NCI-H1417 treated with DMSO at 0.1 percent for 48 hours (cell line): Measurements from ENCODE around the gene EPB41L2.

Source experiments
- DNase-seq: peaks from one replicate; lab custom pipeline; 2025; lab: John Stamatoyannopoulos, UW

The EPB41L2 gene

DNA sequence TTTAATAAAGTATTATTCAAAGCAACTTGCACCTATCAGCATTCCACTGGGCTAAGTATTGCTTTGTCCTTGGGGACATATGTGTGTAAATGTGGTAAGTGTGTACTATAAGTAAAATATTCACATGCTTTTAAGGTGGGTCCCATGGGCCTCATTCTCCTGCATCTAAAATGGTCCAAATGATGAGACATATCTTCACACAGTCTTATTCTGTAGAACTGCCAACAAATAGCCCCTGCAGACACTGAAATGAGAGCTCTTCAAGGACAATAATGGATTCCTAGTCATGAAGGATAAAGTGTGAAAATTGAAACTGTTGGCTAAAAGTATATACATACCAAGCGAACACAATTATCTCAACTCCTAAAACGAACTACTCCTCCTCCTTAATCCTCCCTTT is 154.1 kb downstream of the EPB41L2 start:
- no peak for DNase-seq

DNA sequence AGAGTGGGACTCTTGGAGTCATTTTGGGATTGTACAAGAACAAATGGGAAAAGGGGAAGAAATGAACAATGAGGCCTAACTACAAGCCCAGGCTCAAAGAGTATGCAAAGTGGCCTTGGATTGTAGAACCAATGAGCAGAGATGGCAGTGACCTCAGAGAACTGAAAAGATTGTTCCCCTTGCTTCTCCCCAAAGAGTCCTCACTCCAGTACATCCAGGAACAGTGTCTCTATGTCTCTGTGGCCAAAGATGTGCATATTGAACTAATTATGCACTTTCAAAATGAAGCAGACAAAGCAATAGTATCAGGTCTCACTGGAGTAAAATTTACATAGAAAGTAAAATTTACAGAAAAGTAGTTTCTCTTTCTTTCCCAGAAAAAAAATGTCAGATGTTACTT is 154.9 kb downstream of the EPB41L2 start:
- no peak for DNase-seq

DNA sequence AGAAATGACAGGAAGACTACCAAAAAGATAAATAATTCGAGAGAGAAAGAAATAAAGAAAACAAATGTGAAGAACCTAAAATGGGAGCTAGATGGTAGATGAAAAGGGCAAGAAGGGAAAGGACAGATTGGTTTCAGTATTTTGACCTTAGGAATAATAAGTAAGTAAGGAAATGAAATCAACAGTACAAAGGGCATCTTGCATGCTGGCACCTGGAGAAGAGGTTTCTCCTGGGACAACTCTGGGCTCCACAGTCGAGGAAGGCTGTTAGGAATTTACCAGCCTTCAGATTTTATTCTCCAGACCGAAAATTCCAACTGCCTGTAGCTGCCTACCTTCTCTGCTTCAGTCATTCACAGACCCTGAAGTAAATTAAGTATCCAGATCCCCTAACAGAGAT is 155.4 kb downstream of the EPB41L2 start:
- no peak for DNase-seq

DNA sequence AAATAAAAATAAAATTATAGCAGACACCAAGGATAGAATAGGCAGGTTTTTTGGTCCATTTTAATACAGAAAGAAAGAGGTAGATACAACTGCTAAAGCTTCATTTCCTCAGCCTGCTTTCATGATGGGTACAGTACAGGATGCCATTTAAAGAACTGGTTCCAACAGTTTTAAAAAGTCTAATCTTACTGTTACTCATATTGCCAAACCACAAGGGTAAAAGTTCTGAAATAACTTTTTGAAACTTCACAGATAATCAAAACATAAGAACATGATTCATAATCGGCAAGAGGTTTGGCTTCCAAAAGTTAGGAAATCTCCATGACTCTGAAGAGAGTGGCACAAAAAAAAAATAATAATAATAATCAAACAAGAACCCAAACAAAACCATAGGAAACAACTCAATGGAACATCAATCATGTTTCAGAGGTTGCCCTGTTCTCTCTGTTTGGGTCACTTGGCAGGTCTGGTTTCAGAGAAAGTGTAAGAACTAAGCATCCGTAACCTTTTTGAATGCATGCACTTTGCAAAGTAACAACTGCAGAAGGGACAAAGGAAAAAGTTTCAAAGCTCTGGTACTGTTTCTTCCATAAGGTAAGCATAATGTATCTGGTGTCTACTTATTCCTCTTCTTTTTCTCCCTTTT is 156.2 kb downstream of the EPB41L2 start:
- DNase-seq, result no peak

DNA sequence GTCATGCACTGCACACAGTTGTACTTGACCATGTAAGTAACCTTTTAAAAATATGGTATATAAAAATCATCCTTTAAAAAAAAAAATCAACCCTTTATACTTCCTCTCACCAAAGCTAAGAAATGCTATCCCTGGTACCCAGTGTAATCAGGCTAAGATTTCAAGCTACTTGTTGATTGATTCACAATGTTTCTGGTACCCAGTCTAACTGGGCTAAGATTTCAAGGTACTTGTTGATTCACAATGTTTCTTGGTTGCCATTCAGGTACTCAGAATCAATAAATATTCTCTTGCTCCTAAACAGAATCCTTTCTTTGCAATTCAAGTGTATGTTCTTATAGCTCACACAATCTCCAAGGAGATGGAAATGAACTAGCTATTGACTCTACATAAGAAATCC is 159.4 kb downstream of the EPB41L2 start:
- DNase-seq, result no peak

DNA sequence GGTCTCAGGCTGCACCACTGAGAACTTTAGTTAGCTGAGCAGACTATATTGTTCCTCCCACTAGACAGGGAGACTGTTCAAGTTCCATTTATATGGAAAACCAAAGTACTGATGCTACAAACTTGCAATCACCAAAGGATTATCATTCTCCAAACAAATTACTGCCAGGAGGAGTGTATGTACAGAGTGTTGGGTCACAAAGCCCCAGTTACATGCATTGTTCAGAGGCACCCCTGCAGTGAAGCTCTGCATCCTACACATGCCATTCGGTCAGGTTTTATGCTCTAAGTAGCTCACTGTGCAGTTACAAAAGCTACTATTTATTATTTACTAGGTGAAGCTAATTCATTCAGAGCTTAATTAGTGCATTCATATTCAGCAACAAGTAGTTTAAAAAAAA is 160.0 kb downstream of the EPB41L2 start:
- no peak for DNase-seq

DNA sequence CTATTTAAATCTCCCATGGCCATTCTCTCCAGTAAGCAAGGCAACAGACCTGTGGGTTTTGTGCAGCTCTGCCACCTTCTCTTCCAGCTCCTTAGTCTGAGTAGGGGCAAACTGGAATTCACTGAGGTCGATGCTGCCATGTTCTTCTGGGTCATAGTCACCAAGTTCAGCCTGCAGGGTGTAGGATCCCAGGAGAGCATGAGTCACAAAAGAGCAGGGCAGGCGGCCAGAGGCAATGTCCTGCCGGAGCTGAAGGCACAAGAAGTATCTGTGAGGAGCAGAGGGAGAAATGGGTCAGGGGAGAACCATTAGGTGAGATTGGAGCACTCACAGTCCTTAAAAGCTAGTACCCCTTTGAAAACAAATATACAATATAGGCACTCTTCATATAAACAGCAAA is 162.1 kb downstream of the EPB41L2 start:
- DNase-seq, result no peak

DNA sequence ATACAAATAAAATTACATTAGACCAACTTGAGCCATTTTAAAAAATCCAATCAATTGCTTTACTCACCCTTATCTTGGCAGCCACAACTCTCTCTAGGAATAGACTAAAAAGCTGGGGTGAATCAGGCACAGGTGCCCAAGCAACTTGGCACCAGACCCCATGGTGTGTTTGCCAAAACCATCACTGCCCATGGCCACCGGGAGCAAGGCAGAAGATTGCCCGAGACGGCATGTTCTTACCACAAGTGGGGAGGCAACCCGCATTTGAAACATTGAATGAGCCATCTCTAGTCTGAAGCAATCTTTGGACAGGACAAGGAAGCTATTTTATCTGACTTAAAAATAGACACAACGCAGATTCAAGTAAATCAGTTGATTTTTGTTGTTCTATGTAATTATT is 166.8 kb downstream of the EPB41L2 start:
- no peak for DNase-seq

DNA sequence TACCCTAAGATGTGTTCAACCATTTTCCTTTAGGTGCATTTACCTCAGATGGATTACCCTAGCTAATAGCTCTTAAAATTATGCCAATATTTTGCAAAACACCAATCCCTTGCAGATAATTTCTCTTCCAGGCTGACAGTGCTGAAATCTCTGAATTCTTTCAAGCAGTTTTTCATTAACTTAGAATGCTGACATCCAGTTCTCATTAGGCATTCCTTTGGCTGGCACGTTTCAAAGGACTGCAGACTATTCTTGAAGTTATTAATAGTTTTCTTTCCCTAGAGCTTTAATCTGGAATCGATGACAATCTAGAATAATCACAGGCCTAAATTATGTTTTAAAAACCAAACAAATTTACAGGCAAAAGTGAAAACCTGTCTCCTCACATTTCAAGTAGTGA is 167.5 kb downstream of the EPB41L2 start:
- DNase-seq, result no peak

DNA sequence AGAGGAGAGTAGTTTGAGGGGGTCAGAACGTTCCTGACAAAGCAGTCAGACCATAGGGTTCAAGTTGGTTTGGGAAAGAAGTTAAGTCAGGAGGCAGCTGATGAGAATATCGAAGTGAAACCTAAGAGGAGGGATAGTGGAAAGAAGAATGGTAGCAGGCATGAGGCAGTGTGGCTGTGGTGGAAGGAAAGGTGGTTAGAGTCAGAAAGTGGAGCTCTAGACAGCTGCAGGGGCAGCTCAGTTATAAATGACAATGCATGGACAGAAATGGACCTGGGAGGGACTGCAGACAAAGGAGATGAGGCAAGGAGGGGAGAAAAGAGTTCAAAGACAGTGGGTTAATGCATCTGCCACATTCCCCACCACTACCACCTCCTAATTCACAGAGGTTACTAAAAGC is 169.3 kb downstream of the EPB41L2 start:
- no peak for DNase-seq

DNA sequence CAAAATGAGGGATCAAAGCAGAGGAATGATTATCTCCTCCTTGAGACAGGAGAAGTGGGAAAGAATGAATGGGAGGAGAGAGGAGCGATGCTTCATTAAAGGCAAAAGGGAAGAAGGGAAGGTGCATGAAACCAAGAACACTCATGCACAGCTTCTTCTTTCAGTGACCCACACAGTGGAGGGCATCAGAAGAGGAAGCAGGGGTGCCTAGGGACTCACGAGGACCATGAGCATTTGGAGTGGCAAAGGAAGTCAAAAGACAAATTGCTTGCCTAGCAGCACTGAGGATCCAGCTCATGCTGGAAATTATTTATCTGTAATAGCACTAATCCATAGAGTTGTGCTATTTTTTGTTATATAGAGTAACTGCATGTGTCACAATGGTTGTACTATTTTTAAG is 169.8 kb downstream of the EPB41L2 start:
- no peak for DNase-seq

DNA sequence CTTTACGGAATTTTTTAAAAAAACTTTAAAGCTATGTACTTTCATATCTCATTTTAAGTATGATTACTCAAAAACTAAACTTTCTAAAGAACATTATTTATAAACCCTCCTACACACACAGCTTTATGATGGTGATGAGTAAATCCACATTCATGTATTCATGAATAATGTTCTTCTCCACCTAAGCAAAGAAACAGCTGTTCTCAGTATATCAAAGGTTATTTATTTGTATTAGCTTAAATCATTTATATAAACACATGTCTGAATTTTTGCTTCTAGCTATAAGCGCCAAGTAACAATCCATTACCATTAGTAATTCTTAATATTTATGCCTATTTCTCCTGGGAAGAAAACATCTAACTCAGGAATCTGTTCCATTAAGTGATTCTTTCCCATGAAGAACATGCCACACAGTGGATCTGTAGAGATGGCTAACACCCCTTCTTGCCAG is 172.5 kb downstream of the EPB41L2 start:
- DNase-seq, result no peak

DNA sequence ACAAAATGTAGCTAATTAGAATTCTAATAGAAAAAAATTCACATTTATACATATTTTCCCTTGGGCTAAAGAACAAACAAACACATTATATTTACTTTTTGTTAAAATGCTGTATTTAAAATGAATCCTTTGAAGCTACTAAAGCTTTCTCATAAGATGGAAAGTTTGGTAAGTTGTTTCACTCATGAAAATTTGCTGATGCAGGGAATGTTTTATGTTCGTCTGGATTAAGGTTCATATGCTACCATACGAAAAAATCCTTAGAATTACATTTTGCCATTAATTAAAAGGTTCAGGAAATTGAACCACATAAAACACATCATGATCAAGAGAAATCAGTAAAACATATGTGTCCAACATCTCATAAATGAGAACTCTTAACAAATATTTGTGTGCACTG is 173.6 kb downstream of the EPB41L2 start:
- no peak for DNase-seq

DNA sequence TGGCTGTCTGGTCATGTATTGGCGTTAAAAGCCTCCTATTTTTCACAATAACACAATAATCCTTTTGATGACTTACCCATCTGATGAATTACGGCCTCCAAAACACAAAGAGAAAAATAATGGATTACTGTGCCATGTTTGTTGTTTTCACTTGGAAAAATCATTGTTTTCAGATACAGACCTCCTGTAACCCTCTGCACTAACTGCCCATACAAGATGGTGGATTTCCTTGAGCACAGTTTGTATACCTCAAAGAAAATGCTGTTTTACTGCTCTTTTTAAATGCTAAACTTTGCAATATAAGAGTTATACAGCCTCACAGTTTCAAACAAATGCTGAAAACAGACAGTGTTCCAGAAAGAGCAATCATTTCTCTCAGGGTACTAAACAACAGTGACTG is 174.8 kb downstream of the EPB41L2 start:
- DNase-seq, result no peak

DNA sequence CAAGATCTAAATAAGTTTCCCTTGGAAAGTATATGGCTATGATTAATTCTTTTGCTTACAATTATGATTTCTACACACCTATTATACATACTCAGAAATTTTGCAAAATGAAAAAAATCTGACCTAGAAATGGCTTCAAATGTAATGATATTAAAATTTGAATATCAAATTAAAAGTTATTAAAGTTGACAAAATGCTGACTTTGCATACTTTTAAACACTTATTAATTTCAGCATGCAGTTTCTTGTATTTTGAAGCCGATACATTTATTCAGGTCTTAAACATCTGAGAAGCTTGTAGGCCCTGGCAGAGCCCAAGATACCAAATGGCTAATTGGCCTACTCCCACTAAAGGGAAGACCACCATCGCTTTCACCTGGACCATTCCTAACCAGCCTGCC is 176.1 kb downstream of the EPB41L2 start:
- no peak for DNase-seq

DNA sequence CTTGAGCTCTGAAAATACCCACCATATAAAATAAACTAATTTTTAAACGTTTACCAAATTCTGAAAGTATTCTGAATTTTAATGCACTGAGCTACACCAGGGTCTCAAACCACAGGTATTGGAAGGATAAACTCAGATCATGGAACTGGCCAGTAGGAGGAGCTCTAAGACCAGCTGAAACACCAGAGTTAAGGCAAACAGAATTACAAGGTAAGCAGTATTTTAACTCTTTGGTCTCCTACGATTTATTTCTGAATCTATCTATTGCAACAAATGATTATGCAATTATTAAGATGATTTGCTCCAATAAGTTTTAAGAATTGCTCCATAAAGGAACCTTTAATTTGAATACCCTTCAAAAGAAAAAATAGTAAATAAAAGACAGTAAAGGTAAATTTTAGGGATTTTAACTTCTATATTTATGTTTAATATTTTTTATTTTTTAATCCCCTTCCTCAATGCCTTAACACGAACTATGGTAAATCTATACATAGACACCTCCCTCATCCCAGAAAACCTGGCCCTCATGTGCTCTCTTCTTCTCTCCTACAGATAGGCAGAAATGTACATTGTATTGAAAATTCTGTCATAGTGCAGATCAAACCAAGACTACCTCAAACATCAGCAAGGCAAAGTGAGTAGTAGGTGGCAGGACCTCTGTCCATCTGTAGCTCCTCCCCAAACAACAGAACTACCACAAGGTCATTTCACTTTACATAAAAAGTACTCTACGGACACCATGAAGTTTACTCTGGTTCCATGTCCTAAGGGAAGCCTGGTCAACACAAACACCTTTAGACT is 177.5 kb downstream of the EPB41L2 start:
- DNase-seq, result peak; percentile 41

DNA sequence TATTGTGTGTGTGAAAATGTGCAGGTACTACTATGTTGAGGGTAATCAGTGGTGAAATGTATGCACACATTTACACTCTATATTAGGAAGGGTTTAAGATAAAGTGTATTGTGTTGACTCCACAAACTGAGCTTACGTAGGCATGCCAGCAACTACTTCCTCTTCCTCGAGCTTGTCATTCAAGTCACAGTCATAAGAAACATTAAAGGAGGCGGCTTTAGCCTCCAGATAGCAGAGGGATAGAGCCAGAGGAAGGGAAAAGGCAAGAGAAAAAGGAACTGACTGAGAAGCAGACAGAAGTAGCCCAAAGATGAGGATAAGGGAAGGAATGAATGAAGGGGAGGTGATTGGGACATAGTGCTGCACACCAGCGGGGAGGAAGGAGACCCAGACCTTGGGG is 180.7 kb downstream of the EPB41L2 start:
- DNase-seq, result no peak

DNA sequence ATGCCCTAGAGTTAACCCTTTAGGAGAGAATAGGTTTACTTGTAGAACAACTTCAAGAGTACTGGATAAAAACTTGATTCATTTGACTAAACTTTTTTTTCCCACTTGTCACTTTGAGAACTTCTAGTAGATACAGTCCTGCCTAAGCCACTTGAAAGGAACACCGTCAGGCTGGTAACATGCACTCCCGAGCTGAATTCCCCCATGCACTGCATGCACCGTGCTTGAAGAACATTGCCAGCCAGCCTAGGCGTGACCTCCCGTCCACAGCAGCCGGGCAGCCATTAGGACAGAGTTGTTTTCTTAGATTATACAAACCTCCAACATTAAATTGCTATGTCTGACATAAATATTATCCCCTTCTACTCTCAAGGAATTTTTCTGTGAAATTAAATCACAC is 183.2 kb downstream of the EPB41L2 start:
- DNase-seq, result no peak

DNA sequence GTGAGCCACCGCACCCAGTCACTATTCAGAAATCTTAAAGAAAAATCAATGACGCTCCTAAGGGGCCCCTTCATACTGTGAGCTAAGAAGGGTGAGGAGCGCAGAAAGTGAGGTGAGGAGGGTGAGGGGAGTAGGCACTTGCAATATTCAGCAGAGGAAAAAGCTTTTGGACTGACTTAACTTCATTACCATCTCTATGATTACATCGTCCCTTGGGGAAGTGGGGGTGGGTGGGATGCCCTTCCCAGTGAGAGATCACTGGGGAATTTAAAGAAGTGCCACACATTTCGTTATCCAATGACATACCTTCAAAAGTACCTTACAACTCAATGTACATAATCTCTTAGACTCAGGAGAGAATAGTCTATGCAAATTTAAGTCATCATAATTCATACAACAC is 189.3 kb downstream of the EPB41L2 start:
- DNase-seq, result no peak

DNA sequence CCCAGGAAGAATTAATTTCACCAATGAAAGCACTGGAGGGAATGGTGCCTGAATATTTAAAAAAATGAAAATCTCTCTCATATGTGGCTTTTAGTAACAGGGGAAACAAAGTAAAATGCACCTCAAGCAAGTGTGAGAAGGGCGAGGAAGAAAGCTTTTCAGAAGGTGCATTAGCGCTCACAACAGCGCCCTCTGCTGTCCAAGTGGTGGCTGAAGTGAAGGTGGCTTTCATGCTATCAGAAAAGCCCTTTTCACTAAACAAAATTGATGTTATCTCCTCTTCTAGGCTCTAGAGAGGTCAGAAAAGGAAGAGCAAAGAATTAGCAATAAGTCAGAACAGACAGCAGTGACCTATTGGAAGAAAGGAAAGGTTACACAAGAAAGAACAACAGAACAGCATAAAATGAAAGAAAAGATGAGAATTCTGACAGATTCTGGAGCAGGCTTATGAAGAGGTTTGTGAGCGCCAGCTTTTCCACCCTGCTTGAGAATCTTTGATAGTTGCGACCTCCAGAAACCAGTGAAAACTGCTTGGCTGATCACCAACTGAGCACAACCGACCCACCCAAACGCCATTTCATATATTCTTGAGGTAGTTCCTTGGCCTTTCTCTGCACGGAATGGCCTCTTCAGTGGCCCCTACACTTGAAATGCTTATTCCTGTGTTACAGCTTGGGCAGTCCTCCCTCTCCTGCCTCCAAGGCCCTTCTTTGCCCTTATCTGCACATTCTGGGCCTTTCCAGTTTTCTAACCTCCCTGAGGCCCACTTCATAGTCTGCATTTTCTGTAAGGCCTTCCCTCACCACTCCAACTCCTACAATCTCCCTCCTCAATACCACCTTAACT is 190.6 kb downstream of the EPB41L2 start:
- DNase-seq, result peak; percentile 26

DNA sequence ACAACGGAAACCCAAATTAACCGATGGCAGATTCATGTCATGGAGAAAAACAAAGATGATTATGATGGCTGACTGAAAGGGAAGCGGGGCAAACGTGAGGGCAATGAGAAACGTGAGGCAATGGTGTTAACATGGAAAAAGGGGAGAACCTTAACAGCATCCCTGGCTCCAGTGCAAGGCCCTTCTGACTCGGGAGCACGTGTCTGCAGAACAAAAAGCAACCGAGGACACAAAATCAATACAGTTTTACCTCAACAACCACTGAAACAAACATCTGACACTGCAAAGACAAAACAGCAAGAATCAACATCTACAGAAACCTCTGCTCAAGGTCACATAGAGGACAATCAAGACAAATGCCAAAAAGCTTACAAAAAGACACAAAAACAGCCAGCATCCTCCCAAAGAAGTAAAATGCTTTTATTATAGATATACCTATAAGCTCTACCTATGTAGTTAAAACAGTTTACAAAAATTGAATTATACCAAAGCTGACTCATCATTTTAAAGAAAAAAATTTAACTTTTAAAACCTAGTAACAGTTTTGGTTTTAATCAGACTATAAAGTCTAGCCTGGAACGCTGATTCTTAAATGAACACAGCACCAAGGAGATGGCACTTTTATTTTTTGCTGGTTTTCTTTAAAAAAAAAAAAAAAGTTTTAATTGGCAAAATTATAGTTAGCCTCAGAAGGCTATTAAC is 192.7 kb downstream of the EPB41L2 start:
- DNase-seq, result no peak

DNA sequence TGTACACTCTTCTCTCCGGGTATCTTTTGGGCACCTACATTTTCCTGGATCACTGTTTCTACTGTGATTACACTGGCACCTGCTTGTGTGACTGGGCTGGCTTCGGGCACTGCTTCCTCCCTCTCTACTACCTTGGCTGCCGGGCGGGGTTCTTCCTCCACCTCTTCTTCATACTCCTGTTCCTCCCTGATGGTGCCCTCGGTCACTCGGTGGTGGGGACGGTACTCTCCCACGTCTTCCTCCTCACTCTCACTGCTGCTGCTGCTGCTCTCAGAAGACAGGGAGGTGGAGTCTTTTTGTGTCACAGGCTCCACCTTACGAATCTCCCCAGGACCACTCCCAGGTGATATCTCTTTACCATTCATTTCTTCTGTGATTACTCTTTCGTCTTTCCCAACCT is 193.4 kb downstream of the EPB41L2 start:
- no peak for DNase-seq
